Spinal cord (tissue), 4 donors: ENCODE results near the gene GJC1. TPM values are rescaled to one million over a fixed set of nuclear protein-coding genes. Genes with fewer than 3 reads are reported as not detected.

Source experiments
- polyA plus RNA-seq, 2 donors: library from polyadenylated mRNA; unstranded; fragments of 120-200 nt; gene quantifications; one replicate each; pipeline ENCODE4 v1.2.1, GENCODE V29; 2013; ENCODE audit not compliant: insufficient read length in 2 of 2
- total RNA-seq, 2 donors: library from RNA; depleted of rRNA in 1 of 2; stranded (reverse); fragments of 120-200 nt in 1 of 2; fragments of >200 nt in 1 of 2; gene quantifications; one replicate each; pipeline versions ENCODE4 v1.2.3 to v1.2.4, GENCODE V29; 2013 to 2014

The GJC1 gene
- total and polyA plus RNA-seq, 4 donors: 17.9 to 24.3 (median 20.0) TPM

Other genes with a start within 250 kb of the GJC1 start
- gene MEIOC, start 173.8 kb downstream of the GJC1 start, total RNA-seq: under 1 TPM; 0.22 to 0.50 TPM
- gene MEIOC, start 173.8 kb downstream of the GJC1 start, polyA plus RNA-seq: 1 to 10 TPM; 1.9 to 2.1 TPM
- gene CCDC43, start 140.5 kb downstream of the GJC1 start, total RNA-seq: 10 to 100 TPM; 36.4 to 38.1 TPM
- 10 to 100 TPM; 27.0 to 32.1 TPM for gene CCDC43, start 140.5 kb downstream of the GJC1 start, polyA plus RNA-seq
- gene DBF4B, start 121.6 kb downstream of the GJC1 start, total RNA-seq: 1 to 10 TPM; 5.4 to 9.4 TPM
- gene DBF4B, start 121.6 kb downstream of the GJC1 start, polyA plus RNA-seq: 10 to 100 TPM; 15.5 to 25.6 TPM
- gene ADAM11, start 71.3 kb downstream of the GJC1 start, total RNA-seq: 10 to 100 TPM in 1 of 2 donors, 1 to 10 TPM in 1; 9.1 to 16.3 TPM
- 10 to 100 TPM; 20.8 to 26.7 TPM for gene ADAM11, start 71.3 kb downstream of the GJC1 start, polyA plus RNA-seq
- gene HIGD1B, start 17.6 kb upstream of the GJC1 start, total RNA-seq: 10 to 100 TPM in 1 of 2 donors, 1 to 10 TPM in 1; 5.4 to 18.5 TPM
- 10 to 100 TPM in 1 of 2 donors, 1 to 10 TPM in 1; 9.4 to 11.4 TPM for gene HIGD1B, start 17.6 kb upstream of the GJC1 start, polyA plus RNA-seq
- gene EFTUD2, start 69.2 kb upstream of the GJC1 start, total RNA-seq: 10 to 100 TPM; 68.0 to 69.4 TPM
- gene EFTUD2, start 69.2 kb upstream of the GJC1 start, polyA plus RNA-seq: 10 to 100 TPM; 79.2 to 85.0 TPM
- 1,000 to 10,000 TPM; 2,660 to 3,271 TPM for gene GFAP, start 85.2 kb upstream of the GJC1 start, total RNA-seq
- gene GFAP, start 85.2 kb upstream of the GJC1 start, polyA plus RNA-seq: 1,000 to 10,000 TPM; 2,649 to 3,418 TPM
- gene KIF18B, start 117.5 kb upstream of the GJC1 start, total RNA-seq: 1 to 10 TPM; 1.6 to 2.0 TPM
- 10 to 100 TPM in 1 of 2 donors, 1 to 10 TPM in 1; 7.0 to 11.7 TPM for gene KIF18B, start 117.5 kb upstream of the GJC1 start, polyA plus RNA-seq
- 10 to 100 TPM in 1 of 2 donors, 1 to 10 TPM in 1; 6.7 to 20.4 TPM for gene C1QL1, start 138.0 kb upstream of the GJC1 start, total RNA-seq
- 10 to 100 TPM; 79.5 to 81.8 TPM for gene C1QL1, start 138.0 kb upstream of the GJC1 start, polyA plus RNA-seq
- gene DCAKD, start 221.3 kb upstream of the GJC1 start, total RNA-seq: 10 to 100 TPM; 34.6 to 59.3 TPM
- gene DCAKD, start 221.3 kb upstream of the GJC1 start, polyA plus RNA-seq: 10 to 100 TPM; 59.2 to 79.1 TPM
- gene NMT1, start 231.0 kb upstream of the GJC1 start, total RNA-seq: 10 to 100 TPM; 51.6 to 77.9 TPM
- 10 to 100 TPM; 55.5 to 65.4 TPM for gene NMT1, start 231.0 kb upstream of the GJC1 start, polyA plus RNA-seq